ENCODE data around the gene PLAGL2.

PLAGL2 gene

DNA sequence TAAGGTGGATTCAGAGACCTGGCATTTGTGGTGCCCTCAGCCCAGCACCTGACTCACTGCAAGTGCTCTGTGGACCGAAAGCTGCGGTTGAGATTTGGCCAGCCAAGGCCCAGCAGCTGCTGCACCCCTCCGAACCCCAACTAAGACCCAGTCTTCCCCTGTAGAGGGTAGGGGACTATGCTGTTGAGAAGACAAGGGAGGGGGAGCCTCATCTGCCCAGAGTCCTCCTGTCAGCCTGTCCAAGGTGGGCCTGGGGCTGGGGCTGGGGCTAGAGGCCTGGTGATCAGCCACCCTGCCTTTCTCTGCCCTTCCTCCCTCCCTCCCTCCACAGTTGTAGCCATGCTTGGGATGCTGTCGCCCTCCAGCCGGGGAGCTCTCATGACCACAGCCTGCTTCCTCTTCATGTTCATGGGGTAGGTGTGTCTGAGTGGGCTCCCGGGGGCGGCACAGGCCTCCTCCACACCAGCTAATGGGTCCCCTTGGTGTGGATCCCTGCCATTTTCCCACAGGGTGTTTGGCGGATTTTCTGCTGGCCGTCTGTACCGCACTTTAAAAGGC, 57.2 kb downstream of the PLAGL2 start:
- no peak overlapping the region for H3K4me3 ChIP-seq (ENCODE audit: low read length)
- TF ChIP-seq CTCF (IDR thresholded peaks at IDR 0.05; ENCODE audit: insufficient read depth, low read depth, low read length, missing control alignments), result no peak
- no peak for DNase-seq (ENCODE audit: low read depth)

GRCh38 chr20:32149566-32150170, 57.9 kb downstream of the PLAGL2 start:
- H3K4me3 ChIP-seq (ENCODE audit: low read length), result no peak overlapping the region
- TF ChIP-seq CTCF (IDR thresholded peaks at IDR 0.05; ENCODE audit: insufficient read depth, low read depth, low read length, missing control alignments), result no peak
- DNase-seq (ENCODE audit: low read depth), result no peak

GRCh38 chr20:32144898-32145662, 62.5 kb downstream of the PLAGL2 start:
- DNase-seq (ENCODE audit: low read depth), result no peak
- TF ChIP-seq CTCF (IDR thresholded peaks at IDR 0.05; ENCODE audit: insufficient read depth, low read depth, low read length, missing control alignments), result no peak

DNA sequence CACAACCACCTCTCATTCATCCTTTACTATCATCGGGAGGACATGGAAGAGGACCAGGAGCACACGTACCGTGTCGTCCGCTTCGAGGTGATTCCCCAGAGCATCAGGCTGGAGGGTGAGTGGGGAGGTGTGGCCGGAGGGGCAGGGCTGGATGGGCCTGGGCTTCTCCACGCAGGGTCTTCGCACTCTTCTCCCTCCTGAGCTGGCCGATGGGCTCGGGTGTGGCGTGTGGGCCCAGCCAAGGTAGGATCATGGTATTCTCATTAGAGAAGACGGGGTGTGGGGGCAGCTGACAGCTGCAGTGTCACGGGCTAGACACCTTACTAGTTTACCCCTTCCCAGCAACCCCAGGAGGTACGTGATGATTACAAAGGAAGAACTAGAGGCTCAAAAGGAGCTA, 64.6 kb downstream of the PLAGL2 start:
- no peak for TF ChIP-seq CTCF (IDR thresholded peaks at IDR 0.05; ENCODE audit: insufficient read depth, low read depth, low read length, missing control alignments)
- no peak overlapping the region for H3K4me3 ChIP-seq (ENCODE audit: low read length)
- DNase-seq (ENCODE audit: low read depth), result no peak

More at GRCh38 chr20:32144898-32145662, 62.5 kb downstream of the PLAGL2 start:
- no peak overlapping the region for H3K4me3 ChIP-seq (ENCODE audit: low read length)
